ENCODE results near the gene DAB2IP. TPM values are rescaled to one million over a fixed set of nuclear protein-coding genes. Genes with fewer than 3 reads are reported as not detected.

DAB2IP gene
- total RNA-seq, 1 donor from 2014 or later, result 104 TPM

- Mint-ChIP-seq H3K36me3 (ENCODE audit: low read depth, unreplicated experiment) (peaks cover 8% of the 10 kb centered on the region), H3K4me3 (ENCODE audit: unreplicated experiment) (peak overlapping the region; percentile 43), H3K27me3 (ENCODE audit: unreplicated experiment) (peaks cover 6% of the 10 kb centered on the region), H3K9me3 (ENCODE audit: unreplicated experiment) (no peaks in the 10 kb centered on the region), H3K27ac (ENCODE audit: unreplicated experiment) (peak overlapping the region; percentile 62), H3K4me1 (ENCODE audit: unreplicated experiment) (peaks cover 61% of the 10 kb centered on the region)
- no peak for DNase-seq (ENCODE audit: low spot score)
- TF ChIP-seq CTCF (IDR thresholded peaks at IDR 0.05; ENCODE audit: unreplicated experiment), result no peak
Observed at GRCh38 chr9:121656941-121657470, 5.6 kb downstream of the DAB2IP start.

GRCh38 chr9:121658166-121658565, 6.7 kb downstream of the DAB2IP start:
- no peak for DNase-seq (ENCODE audit: low spot score)
- Mint-ChIP-seq H3K36me3 (ENCODE audit: low read depth, unreplicated experiment) (peaks cover 8% of the 10 kb centered on the region), H3K9me3 (ENCODE audit: unreplicated experiment) (no peaks in the 10 kb centered on the region), H3K27me3 (ENCODE audit: unreplicated experiment) (peaks cover 4% of the 10 kb centered on the region), H3K27ac (ENCODE audit: unreplicated experiment) (peak overlapping the region; percentile 24), H3K4me3 (ENCODE audit: unreplicated experiment) (no peak overlapping the region), H3K4me1 (ENCODE audit: unreplicated experiment) (peaks cover 64% of the 10 kb centered on the region)
- no peak for TF ChIP-seq CTCF (IDR thresholded peaks at IDR 0.05; ENCODE audit: unreplicated experiment)

- no peak for DNase-seq (ENCODE audit: low spot score)
- no peak overlapping the region for H3K27ac Mint-ChIP-seq (ENCODE audit: unreplicated experiment)
- H3K9me3 Mint-ChIP-seq (ENCODE audit: unreplicated experiment), result no peaks in the 10 kb centered on the region
- peaks cover 64% of the 10 kb centered on the region for H3K4me1 Mint-ChIP-seq (ENCODE audit: unreplicated experiment)
- TF ChIP-seq CTCF (IDR thresholded peaks at IDR 0.05; ENCODE audit: unreplicated experiment), result no peak
- H3K27me3 Mint-ChIP-seq (ENCODE audit: unreplicated experiment), result peaks cover 1% of the 10 kb centered on the region
- H3K36me3 Mint-ChIP-seq (ENCODE audit: low read depth, unreplicated experiment), result peaks cover 8% of the 10 kb centered on the region
- H3K4me3 Mint-ChIP-seq (ENCODE audit: unreplicated experiment), result no peak overlapping the region
Observed at GRCh38 chr9:121658591-121658990, 7.2 kb downstream of the DAB2IP start.

- peak overlapping the region; percentile 45 for H3K4me3 Mint-ChIP-seq (ENCODE audit: unreplicated experiment)
- no peaks in the 10 kb centered on the region for H3K9me3 Mint-ChIP-seq (ENCODE audit: unreplicated experiment)
- no peak for TF ChIP-seq CTCF (IDR thresholded peaks at IDR 0.05; ENCODE audit: unreplicated experiment)
- H3K27ac Mint-ChIP-seq (ENCODE audit: unreplicated experiment), result peak overlapping the region; percentile 59
- peaks cover 3% of the 10 kb centered on the region for H3K27me3 Mint-ChIP-seq (ENCODE audit: unreplicated experiment)
- H3K4me1 Mint-ChIP-seq (ENCODE audit: unreplicated experiment), result peaks cover 60% of the 10 kb centered on the region
- peaks cover 8% of the 10 kb centered on the region for H3K36me3 Mint-ChIP-seq (ENCODE audit: low read depth, unreplicated experiment)
- DNase-seq (ENCODE audit: low spot score), result no peak
Observed at GRCh38 chr9:121660367-121660766, 8.9 kb downstream of the DAB2IP start.

- H3K9me3 Mint-ChIP-seq (ENCODE audit: unreplicated experiment), result no peaks in the 10 kb centered on the region
- peak overlapping the region; percentile 45 for H3K4me3 Mint-ChIP-seq (ENCODE audit: unreplicated experiment)
- peak overlapping the region; percentile 59 for H3K27ac Mint-ChIP-seq (ENCODE audit: unreplicated experiment)
- no peak for TF ChIP-seq CTCF (IDR thresholded peaks at IDR 0.05; ENCODE audit: unreplicated experiment)
- H3K27me3 Mint-ChIP-seq (ENCODE audit: unreplicated experiment), result peaks cover 2% of the 10 kb centered on the region
- DNase-seq (ENCODE audit: low spot score), result no peak
- peaks cover 58% of the 10 kb centered on the region for H3K4me1 Mint-ChIP-seq (ENCODE audit: unreplicated experiment)
- H3K36me3 Mint-ChIP-seq (ENCODE audit: low read depth, unreplicated experiment), result peaks cover 8% of the 10 kb centered on the region
Observed at GRCh38 chr9:121660876-121661275, 9.4 kb downstream of the DAB2IP start.

All from endothelial cell (in vitro differentiated cells).